Inflammatory macrophage (primary cell): ENCODE data around the gene GPR17.

ENCODE experiments used
- DNase-seq, 2 donors: peaks; one replicate each; pipeline ENCODE4 v3.0.0-alpha.2; 2020 to 2022

Gene GPR17

DNA sequence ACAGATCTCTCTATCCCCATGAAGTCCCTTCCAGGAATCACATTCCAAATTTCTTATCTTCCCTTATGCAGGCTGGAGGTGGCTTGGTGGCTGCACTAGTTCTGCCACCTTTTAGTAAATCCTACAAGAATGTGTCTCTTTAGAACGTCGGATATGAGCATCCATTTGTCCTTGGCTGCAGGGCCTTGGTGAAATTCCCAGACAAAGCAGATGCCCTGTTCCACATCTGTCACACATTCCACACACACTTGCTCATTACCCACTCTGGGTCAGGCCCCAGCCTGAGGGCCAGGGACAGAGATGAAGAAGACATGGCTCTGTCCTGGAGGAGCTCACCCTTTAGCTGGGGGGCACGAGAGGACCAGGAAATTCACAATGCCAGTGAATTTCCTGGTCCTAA is 31.2 kb upstream of the GPR17 start:
- DNase-seq: no peak

DNA sequence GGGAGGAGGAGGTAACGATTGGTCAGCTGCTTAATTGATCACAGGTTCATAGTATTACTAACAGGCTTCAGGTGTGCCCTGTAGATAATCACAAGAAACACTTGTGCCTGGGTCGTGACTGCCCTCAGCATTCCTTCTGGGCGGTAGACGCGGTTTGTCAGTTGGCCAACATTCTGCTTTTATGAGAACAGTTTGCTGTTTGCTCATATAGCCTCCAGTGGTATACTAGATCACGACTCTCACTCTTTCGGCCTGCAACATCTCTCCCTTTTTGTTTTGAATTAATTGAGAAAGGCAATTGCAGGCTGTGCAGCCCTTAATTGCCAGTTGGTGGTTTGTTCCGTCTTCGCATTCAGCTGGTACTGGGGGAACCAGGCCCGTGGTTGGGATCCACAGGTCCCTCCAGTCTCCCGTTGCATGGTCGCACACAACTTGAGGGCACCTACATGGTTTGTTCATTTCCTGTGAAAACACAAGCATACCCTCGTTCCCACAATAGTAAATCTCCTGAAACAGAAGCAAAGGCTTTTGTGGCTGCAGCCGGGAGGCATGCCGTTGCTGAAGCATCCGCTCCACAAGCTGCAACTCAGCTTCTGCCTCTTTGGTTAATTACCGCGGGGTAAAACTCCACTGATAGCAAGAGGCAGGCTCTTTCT is 30.3 kb upstream of the GPR17 start:
- no peak for DNase-seq

DNA sequence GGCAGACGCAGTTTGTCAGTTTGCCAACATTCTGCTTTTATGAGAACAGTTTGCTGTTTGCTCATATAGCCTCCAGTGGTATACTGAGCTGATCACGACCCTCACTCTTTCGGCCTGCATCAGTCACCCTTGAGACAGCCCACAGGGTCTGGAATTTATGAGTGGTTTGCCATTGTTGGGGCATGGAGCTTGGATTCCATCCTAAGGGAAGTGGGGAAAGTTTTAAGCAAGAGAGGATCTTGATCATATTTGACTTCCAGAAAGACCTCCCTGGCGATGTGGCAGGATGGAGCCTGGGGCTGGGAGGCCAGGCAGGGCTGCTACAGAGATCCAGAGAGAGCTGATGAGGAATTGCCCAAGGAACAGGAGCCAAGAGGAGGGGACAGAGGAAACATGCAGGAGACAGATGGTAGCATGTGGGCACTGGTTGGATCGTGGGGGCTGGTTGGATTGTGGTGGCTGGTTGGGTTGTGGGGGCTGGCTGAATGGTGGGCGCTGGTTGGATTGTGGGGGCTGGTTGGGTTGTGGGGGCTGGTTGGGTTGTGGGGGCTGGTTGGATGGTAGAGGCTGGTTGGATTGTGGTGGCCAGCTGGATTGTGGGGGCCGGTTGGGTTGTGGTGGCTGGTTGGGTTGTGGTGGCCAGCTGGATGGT is 27.3 kb upstream of the GPR17 start:
- no peak for DNase-seq

DNA sequence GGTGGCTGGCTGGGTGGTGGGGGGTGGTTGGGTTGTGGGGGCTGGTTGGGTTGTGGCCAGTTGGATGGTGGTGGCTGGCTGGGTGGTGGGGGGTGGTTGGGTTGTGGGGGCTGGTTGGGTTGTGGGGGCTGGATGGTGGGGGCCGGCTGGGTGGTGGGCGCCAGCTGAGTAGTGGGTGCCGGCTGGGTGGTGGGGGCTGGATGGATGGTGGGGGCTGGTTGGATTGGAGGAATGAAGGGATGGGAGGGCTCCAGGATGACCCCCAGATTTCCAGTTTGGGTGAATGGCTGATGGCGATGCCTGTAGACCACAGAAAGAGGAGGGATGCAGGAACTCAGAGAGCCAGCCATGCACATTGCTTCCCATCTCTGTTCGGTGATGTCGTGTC is 26.8 kb upstream of the GPR17 start:
- no peak for DNase-seq

DNA sequence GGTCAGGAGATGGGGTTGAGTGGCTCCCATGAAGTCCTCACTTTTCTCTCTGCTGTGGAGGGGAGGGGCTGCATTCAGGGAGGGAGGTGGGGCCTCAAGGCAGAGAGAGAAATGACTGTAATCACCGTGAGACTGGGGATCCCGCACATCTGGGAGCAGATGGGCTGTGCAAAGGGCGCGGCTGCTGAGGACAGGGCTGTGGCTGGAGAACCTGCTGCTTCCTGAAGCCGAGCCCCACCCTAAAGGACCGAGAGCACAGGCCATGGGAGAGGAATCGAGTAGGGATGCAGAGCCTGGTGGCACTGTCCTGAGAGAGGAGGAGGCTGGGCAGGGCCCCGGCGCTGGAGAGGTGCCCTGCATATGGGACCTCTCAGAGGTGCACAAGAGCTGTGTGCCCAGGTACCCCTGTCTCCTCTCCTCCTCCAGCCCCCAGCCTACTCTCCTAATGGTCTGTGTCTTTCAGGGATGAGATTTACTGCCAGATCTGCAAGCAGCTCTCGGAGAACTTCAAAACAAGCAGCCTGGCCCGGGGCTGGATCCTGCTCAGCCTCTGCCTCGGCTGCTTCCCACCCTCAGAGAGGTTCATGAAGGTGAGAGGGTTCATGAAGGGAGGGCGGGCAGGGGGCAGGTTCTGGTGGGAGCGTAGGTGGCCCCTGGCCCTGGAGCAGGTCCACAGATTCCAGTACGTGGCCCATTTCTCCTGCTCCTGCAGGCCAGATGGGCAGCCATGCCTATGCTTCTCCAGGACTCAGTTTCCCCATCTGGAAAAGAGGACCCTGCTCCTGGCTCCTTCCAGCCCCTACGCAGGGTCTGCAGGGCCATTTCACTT is 25.9 kb upstream of the GPR17 start:
- no peak for DNase-seq

DNA sequence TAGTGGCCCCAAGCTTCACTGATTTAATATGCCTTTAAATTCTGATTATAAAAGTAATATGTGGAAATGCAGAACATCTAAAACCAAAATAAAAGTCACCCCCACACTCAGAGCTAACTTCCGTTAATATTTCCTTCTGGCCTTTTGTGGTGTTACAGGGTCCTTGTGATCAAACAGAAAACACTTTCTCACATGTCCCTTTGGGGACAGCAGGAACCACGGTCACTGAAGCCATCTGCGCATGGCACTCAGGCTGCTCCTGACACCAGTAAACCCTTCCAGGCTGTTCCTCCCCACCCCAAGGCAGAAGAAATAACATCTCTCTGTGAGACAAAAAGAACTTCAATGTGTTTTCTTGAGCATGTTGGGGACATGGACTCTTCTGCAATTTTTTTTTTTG is 25.1 kb upstream of the GPR17 start:
- DNase-seq: peak; percentile 55 to 73

DNA sequence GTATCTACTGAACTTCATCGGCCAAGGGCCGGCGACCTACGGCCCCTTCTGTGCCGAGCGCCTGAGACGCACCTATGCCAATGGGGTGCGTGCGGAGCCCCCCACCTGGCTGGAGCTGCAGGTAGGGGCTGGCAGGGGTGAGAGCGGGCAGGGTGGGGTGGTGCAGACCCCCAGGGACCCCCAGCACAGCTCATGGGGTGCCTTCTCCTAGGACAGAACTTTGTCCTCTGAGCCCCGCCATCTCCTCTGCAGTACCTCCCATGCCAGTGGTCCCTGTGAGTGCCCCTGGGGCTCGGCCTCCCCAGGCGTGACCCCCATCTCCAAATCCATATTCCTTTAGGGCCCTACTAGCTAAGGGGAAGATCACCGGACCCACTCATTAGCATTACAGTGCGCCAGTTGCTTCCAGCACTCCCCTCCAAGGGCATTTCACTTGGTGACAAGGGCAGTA is 23.9 kb upstream of the GPR17 start:
- DNase-seq: no peak

DNA sequence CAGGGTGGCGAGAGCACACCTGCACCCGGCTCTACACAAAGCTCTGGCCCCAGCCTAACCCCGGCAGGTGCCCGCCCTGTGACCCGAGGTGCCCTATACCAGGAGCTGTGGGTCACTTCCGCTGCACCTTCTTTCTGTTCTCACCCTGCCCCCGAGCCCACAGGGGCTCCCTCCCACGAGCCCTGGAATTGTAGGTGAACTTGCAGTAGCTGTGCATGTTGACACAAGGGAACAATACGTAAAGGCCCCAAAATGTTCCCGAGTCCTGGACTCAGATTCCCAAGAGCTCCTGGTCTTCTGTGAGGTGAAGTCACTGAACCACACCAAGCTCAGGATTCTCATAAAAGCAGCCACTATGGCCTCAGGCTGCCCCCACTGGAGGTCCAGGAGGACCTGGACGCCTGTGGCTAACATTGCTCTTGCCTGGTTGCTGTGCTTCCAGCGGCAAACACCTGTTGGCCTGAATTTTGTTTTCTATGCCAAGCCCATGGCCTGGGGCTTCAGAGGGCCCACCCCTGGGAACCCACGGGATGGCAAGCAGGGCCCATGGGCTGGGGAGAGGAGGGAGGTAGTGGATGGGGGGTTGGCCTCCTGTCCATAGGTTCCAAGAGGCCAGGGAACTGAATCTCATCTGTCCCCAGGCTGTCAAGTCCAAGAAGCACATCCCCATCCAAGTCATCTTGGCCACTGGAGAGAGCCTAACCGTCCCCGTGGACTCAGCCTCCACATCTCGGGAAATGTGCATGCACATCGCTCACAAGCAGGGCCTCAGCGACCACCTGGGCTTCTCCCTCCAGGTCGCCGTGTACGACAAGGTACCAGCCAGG is 23.2 kb upstream of the GPR17 start:
- no peak for DNase-seq

DNA sequence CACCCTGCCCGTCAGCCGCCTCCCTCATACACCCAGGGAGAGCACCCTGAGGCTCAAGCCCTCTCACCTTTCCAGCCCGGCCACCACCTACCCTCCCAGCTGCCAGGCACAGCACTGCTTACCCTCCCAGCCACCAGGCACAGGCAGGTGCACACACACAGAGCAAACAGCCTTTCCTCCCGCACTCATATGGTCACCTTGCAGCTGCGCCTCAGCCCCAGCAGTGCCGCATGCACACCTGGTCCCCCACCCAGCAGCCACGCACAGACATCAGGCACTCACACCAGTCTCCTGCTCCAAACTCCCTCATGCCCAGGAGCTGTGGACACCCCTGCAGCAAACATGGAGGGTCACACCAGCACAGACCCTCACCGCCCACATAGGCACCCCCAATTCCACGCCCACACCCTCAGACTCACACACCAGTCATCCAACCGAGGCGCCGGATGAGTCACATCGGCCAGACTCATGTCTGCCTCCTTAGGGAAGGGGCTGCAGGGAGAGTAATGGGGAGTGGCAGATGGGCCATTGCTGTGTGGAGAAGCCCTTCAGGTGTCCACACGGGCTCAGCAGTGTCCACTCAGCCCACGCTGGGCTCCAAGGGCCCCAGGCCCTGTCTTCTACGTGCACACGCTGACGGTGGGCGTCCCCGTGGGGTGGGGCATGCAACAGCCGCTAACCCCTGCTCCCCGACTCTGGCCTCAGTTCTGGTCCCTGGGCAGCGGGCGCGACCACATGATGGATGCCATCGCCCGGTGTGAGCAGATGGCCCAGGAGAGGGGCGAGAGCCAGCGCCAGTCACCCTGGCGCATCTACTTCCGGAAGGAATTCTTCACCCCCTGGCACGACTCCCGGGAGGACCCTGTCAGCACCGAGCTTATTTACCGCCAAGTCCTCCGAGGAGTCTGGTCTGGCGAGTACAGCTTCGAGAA is 22.3 kb upstream of the GPR17 start:
- no peak for DNase-seq

DNA sequence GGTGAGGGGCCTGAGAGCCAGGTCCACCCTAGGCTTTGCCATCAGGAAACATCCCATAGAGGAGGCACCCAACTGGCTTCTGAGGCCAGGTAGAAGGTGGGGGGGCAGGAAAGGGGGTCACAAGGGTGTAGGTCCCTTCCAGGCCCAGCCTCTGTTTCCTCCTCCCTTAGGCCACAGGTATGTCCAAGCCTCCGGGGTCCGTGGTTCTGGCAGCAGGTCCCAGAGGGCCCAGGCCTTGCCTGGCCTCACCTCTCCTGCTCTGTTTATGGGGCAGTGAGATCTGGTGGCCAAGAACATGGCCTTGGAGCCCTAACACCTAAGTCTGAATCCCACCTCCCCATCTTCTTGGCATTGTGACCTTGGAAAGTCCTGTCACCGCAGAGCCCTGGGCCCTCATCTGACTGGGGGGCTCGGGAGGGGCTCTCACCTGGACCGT is 21.6 kb upstream of the GPR17 start:
- no peak for DNase-seq

DNA sequence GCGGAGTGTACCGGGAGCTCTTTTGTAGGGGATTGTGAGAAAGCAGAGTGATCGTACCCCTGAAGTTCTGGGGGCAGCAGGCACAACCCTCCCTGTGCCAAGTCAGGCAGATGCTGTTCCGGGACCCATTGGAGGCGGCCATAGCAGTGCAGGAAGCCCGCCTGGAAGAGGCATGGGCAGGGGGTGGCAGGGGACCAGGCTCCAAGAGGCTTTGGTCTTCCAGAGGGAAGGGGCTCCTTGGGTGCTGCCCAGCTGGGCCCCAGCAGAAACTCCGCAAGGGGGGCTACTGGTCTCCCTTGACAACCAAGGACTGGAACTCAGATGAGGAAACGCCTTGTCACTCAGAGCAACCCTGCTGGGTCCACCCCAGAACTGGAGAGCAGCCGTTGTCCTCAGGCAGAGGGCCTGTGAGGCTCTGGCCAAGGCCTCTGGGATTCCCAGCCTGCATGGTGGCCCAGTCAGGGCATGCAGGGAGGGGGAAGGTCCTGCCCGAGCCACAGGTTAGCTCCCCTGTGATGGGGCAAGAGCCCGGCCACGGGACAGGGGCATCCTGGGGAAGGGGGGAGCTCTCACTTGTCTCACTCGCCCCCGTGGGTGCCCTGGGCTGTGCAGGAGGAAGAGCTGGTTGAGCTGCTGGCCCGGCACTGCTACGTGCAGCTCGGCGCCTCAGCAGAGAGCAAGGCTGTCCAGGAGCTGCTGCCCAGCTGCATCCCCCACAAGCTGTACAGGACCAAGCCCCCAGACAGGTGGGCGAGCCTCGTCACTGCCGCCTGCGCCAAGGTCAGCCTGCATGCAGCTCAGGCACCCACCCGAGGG is 21.0 kb upstream of the GPR17 start:
- DNase-seq: no peak

DNA sequence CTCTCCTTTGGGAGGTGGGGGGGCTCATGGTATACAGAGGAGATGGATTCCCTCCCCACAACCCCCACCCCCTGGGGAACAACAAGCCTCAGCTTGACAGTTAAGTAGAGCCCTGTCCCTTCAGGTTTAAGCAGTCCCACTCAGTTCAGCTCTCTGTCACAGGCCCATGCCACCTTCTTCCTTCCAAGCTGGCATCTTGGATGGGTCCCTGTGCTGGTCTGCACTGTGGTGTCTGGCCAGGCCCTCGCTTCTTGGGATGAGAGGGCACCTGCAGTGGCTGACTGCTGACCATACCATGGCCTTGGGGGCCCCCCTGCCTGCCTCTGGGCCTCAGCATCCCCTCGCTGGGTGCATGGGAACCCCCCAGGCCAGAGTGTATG is 20.4 kb upstream of the GPR17 start:
- no peak for DNase-seq

DNA sequence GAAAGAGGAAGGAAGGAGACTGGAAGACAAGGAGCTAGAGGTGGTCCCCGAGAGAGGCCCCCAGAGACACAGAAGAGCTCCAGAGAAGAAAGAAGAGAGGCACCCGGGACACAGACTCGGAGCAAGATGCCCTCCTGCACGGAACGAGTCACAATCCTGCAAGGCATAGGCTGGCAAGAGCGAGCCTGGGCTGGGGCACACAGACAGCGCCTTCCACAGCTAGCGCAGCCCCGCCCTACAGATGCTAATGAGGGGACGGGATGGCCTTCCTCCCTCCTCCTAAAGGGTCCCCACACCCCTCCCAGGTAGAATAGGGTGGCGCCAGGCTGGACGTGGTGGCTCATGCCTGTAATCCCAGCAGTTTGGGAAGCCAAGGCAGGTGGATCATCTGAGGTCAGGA is 19.8 kb upstream of the GPR17 start:
- DNase-seq: no peak

DNA sequence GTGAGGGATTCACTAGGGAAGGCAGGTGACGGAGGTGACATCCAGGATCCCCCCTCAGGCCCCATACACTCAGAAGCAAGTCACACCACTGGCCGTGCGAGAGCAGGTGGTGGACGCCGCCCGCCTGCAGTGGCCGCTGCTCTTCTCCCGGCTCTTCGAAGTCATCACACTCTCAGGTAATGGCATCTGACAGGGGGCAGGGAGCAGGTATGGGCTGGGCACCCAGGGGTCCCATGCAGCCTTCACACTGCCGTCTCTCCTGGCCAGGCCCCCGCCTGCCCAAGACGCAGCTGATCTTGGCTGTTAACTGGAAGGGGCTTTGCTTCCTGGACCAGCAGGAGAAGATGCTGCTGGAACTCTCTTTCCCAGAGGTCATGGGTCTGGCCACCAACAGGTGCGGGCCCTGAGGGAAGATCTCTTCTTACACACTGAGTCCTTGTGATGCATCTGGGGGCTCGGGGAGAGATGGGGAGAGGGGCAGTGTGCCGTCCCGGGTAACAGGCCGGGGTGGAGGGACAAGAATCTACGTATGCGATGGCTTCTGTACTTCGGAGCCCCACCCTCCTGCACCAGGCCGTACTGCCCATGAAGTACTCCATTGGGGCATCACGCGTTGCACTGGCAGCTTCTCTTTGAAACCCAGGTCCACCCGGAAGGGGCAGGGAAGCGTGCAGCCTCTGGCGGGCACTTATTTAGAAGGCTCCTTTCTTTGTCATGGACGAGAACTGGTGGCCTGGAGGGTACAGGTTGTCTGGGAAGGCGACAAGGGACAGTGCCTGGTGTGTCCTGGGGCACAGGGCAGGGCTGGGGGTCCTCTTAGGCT is 18.8 kb upstream of the GPR17 start:
- DNase-seq: no peak

DNA sequence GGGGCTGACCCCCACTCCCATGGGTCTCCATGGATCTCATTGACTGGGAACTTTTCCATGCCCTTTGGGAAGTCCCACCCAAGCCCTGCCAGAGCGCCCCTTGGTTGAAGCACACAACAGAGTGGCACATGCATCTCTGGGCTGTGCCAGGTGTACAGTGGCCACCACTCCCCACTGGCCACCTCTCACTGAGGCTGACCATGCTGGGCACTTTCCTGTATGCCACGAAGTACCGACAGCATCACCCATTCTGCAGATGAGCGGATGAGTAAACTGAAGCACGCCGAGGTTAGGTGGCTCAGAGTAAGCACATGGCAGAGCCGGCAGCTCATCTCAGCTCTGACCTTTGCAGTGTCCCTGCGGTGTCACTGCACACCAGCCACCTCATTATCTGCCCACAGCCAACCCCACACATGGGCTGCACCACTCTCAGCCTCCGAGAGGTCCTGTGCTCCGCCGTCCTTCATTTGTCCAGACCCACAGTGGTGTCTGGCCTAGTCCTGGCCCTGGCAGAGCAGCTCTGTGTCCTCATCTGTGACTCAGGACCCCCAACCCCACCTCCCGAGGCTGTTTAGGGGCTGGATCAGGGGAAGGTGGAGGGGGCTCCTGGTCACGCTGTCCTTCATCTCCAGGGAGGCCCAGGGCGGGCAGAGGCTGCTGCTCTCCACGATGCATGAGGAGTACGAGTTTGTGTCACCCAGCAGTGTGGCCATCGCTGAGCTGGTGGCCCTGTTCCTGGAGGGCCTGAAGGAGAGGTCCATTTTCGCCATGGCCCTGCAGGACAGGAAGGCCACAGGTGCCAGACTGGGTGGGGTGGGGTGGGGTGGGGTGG is 18.0 kb upstream of the GPR17 start:
- DNase-seq: no peak

DNA sequence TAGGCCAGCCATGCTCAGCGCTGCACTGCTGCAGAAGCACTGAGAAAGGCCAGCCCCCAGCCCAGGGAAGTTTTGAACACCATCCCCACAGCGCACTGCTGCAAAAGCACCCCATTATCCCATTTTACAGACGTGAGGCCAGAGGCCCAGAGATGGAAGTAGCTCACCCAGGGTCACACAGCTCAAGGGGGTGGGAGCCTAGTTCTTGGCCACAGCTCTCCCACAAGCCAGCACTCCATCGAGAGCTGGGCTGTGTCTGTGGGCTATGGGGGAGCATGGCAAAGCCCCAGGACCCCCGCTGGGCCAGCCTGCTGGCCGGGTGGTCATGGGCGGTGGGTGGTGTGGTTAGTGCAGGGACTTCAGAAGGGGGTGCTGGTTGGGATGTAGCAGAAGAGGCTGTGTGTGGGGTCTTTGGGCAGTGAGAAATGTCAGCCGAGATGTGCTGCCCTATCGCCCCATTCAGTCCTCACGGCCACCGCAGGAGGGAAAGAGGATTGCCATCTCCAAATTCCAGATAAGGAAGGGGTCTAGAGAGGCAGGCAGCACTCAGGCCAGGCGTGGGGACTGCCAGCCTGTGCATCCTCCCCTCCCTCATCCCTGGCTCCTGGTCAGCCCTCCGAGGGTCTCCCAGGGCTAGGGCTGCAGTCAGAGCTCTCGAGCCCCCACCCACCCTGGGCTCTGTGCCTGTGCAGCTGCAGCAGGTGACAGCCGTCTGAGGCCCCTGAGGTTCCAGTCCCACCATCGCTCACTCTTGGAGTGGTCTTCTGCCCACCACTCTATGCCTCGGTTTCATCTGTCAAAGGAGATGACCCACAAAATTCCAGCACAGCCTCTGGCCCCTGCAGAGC is 17.0 kb upstream of the GPR17 start:
- DNase-seq: no peak

DNA sequence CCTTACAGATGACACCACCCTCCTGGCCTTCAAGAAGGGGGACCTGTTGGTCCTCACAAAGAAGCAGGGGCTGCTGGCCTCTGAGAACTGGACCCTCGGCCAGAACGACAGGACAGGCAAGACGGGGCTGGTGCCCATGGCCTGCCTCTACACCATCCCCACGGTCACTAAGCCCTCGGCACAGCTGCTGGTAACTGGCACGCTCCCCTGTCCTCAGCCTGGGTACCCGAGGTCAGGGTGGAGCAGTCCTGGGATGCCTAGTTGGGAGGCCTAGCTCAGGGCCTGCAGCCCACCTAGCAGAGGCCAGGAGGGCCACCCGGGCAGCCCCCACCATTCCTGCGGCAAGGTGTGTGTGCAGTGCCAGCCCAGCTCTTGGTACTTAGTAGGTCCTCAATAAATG is 16.3 kb upstream of the GPR17 start:
- DNase-seq: no peak
